Subcutaneous abdominal adipose tissue (tissue), 5 donors: ENCODE measurements around the gene OR6B2.

Source experiments
- H3K27ac ChIP-seq: one replicate; pipeline ENCODE4 v1.7.0; 2013; ENCODE audit warnings: low read depth, mild to moderate bottlenecking, inconsistent platforms, low read length, moderate library complexity
- H3K27me3 ChIP-seq, 5 donors: one replicate each; pipeline ENCODE4 v1.7.0; 2013; ENCODE audit warnings: low read length in 5 of 5, inconsistent platforms in 1 of 5; ENCODE audit not compliant: control insufficient read depth in 5 of 5, insufficient read depth in 4 of 5
- H3K36me3 ChIP-seq, 5 donors: one replicate each; pipeline ENCODE4 v1.7.0; 2013; ENCODE audit warnings: low read length in 5 of 5; ENCODE audit not compliant: control insufficient read depth in 5 of 5, insufficient read depth in 5 of 5
- H3K4me1 ChIP-seq, 5 donors: one replicate each; pipeline ENCODE4 v1.7.0; 2013; ENCODE audit warnings: low read length in 5 of 5, mild to moderate bottlenecking in 3 of 5, moderate library complexity in 1 of 5; ENCODE audit not compliant: control insufficient read depth in 5 of 5, insufficient read depth in 5 of 5
- H3K4me3 ChIP-seq, 5 donors: one replicate each; pipeline ENCODE4 v1.7.0; 2013; ENCODE audit warnings: low read length in 5 of 5, low read depth in 1 of 5
- H3K9ac ChIP-seq, 5 donors: one replicate each; pipeline ENCODE4 v1.7.0; 2013; ENCODE audit warnings: low read length in 5 of 5, mild to moderate bottlenecking in 4 of 5, moderate library complexity in 3 of 5
- H3K9me3 ChIP-seq, 5 donors: one replicate each; pipeline ENCODE4 v1.7.0; 2013; ENCODE audit warnings: low read length in 5 of 5; ENCODE audit not compliant: control insufficient read depth in 5 of 5
- donor health status: healthy.
- donor health status: healthy.
- donor health status: healthy.
- donor health status: healthy.
- donor health status: healthy.

Gene OR6B2

GRCh38 chr2:240030379-240031094 is at the start of gene OR6B2:
Gene OR6B2 (minus strand): TSS chr2:240030429. CDS start chr2:240030429, 0 bp downstream.
- H3K9me3 ChIP-seq: no peaks in the 10 kb centered on the region
- H3K27ac ChIP-seq: no peak within 1 kb of the TSS
- peaks cover 5 to 17% (median 11%) of the 10 kb centered on the region in 5 donors for H3K27me3 ChIP-seq
- no peak within 1 kb of the TSS for H3K4me3 ChIP-seq
- H3K9ac ChIP-seq: no peak within 1 kb of the TSS
- H3K36me3 ChIP-seq: no peaks in the 10 kb centered on the region
- peaks cover 0 to 2% (median 0%) of the 10 kb centered on the region in 5 donors for H3K4me1 ChIP-seq

GRCh38 chr2:240078631-240079030 is 48.4 kb upstream of the OR6B2 start:
- H3K27ac ChIP-seq: no peak overlapping the region
- no peaks in the 10 kb centered on the region for H3K4me1 ChIP-seq
- no peak overlapping the region for H3K4me3 ChIP-seq
- H3K27me3 ChIP-seq: peaks cover 0 to 2% (median 0%) of the 10 kb centered on the region in 5 donors
- no peaks in the 10 kb centered on the region for H3K36me3 ChIP-seq
- H3K9ac ChIP-seq: no peak overlapping the region
- H3K9me3 ChIP-seq: peaks cover 5 to 24% (median 13%) of the 10 kb centered on the region in 5 donors

GRCh38 chr2:240077442-240077841 is 47.2 kb upstream of the OR6B2 start:
- Histone ChIP-seq H3K4me3 (no peak overlapping the region), H3K27me3 (peaks cover 0 to 2% (median 0%) of the 10 kb centered on the region in 5 donors), H3K4me1 (no peaks in the 10 kb centered on the region), H3K9ac (no peak overlapping the region), H3K27ac (no peak overlapping the region), H3K36me3 (no peaks in the 10 kb centered on the region), H3K9me3 (peaks cover 5 to 24% (median 13%) of the 10 kb centered on the region in 5 donors)

GRCh38 chr2:240074545-240074944 is 44.3 kb upstream of the OR6B2 start:
- no peaks in the 10 kb centered on the region for H3K4me1 ChIP-seq
- peaks cover 0 to 2% (median 0%) of the 10 kb centered on the region in 5 donors for H3K27me3 ChIP-seq
- no peak overlapping the region for H3K4me3 ChIP-seq
- peaks cover 5 to 24% (median 13%) of the 10 kb centered on the region in 5 donors for H3K9me3 ChIP-seq
- H3K9ac ChIP-seq: no peak overlapping the region
- H3K27ac ChIP-seq: no peak overlapping the region
- H3K36me3 ChIP-seq: no peaks in the 10 kb centered on the region

GRCh38 chr2:240070907-240071306 is 40.7 kb upstream of the OR6B2 start:
- Histone ChIP-seq H3K9ac (no peak overlapping the region), H3K4me3 (no peak overlapping the region), H3K4me1 (no peaks in the 10 kb centered on the region), H3K27me3 (peaks cover 0 to 2% (median 0%) of the 10 kb centered on the region in 5 donors), H3K9me3 (peaks cover 0 to 4% (median under 1%) of the 10 kb centered on the region in 5 donors), H3K36me3 (no peaks in the 10 kb centered on the region), H3K27ac (no peak overlapping the region)

- Histone ChIP-seq H3K36me3 (no peaks in the 10 kb centered on the region), H3K27me3 (peaks cover 0 to 2% (median 0%) of the 10 kb centered on the region in 5 donors), H3K4me3 (no peak overlapping the region), H3K9ac (no peak overlapping the region), H3K4me1 (no peaks in the 10 kb centered on the region), H3K27ac (no peak overlapping the region), H3K9me3 (peaks cover 0 to 4% (median 0%) of the 10 kb centered on the region in 5 donors)
Measured at GRCh38 chr2:240069829-240070228, 39.6 kb upstream of the OR6B2 start.

- no peaks in the 10 kb centered on the region for H3K4me1 ChIP-seq
- H3K9me3 ChIP-seq: peaks cover 0 to 4% (median 0%) of the 10 kb centered on the region in 5 donors
- H3K27ac ChIP-seq: no peak overlapping the region
- no peak overlapping the region for H3K9ac ChIP-seq
- no peak overlapping the region for H3K4me3 ChIP-seq
- H3K36me3 ChIP-seq: no peaks in the 10 kb centered on the region
- no peaks in the 10 kb centered on the region for H3K27me3 ChIP-seq
Measured at GRCh38 chr2:240068193-240068592, 38.0 kb upstream of the OR6B2 start.

- Histone ChIP-seq H3K36me3 (no peaks in the 10 kb centered on the region), H3K9ac (no peak overlapping the region), H3K9me3 (peaks cover 0 to 4% (median 0%) of the 10 kb centered on the region in 5 donors), H3K4me3 (no peak overlapping the region), H3K27me3 (no peaks in the 10 kb centered on the region), H3K27ac (no peak overlapping the region), H3K4me1 (no peaks in the 10 kb centered on the region)
Measured at GRCh38 chr2:240066489-240066888, 36.3 kb upstream of the OR6B2 start.

GRCh38 chr2:240064898-240065297 is 34.7 kb upstream of the OR6B2 start:
- Histone ChIP-seq H3K4me1 (no peaks in the 10 kb centered on the region), H3K27me3 (peaks cover 0 to 2% (median 0%) of the 10 kb centered on the region in 5 donors), H3K9me3 (peaks cover 0 to 4% (median 0%) of the 10 kb centered on the region in 5 donors), H3K9ac (no peak overlapping the region), H3K27ac (no peak overlapping the region), H3K4me3 (no peak overlapping the region), H3K36me3 (no peaks in the 10 kb centered on the region)

GRCh38 chr2:240060977-240061591 is 30.9 kb upstream of the OR6B2 start:
- no peaks in the 10 kb centered on the region for H3K9me3 ChIP-seq
- no peak overlapping the region for H3K27ac ChIP-seq
- H3K9ac ChIP-seq: no peak overlapping the region

More at GRCh38 chr2:240060977-240061591, 30.9 kb upstream of the OR6B2 start:
- H3K4me1 ChIP-seq: no peaks in the 10 kb centered on the region
- H3K27me3 ChIP-seq: peaks cover 2 to 19% (median 15%) of the 10 kb centered on the region in 5 donors
- H3K4me3 ChIP-seq: no peak overlapping the region
- H3K36me3 ChIP-seq: no peaks in the 10 kb centered on the region
